T-helper 17 cell (primary cell): ENCODE results near the gene NLRP10. TPM values are rescaled to one million over a fixed set of nuclear protein-coding genes. Genes with fewer than 3 reads are reported as not detected.

Source experiments
- ATAC-seq: fragments of 150-1000 bp; cut with Tn5 transposase; 2 replicates; pipeline ENCODE4 v1.10.0; 2021; ENCODE audit warnings: mild to moderate bottlenecking, moderate library complexity
- DNase-seq, 3 donors: peaks; one replicate each; pipeline versions ENCODE4 v3.0.0 to v3.0.0-alpha.2; 2020 to 2021
- H3K9me3 ChIP-seq: one replicate; pipeline ENCODE4 v1.7.0; 2013; ENCODE audit warnings: low read length, mild to moderate bottlenecking; ENCODE audit not compliant: control insufficient read depth, poor library complexity, severe bottlenecking
- H3K27ac Mint-ChIP-seq: one replicate; pipeline ENCODE4 v1.8.0; 2022; ENCODE audit warnings: mild to moderate bottlenecking, moderate library complexity, mixed read lengths
- H3K27me3 Mint-ChIP-seq: one replicate; pipeline ENCODE4 v1.8.0; 2022; ENCODE audit warnings: mixed read lengths
- H3K36me3 Mint-ChIP-seq: one replicate; pipeline ENCODE4 v1.8.0; 2022; ENCODE audit warnings: low read depth, mixed read lengths
- H3K4me1 Mint-ChIP-seq: one replicate; pipeline ENCODE4 v1.8.0; 2022; ENCODE audit warnings: mild to moderate bottlenecking, mixed read lengths
- H3K4me3 Mint-ChIP-seq: one replicate; pipeline ENCODE4 v1.8.0; 2022; ENCODE audit warnings: mild to moderate bottlenecking, moderate library complexity, mixed read lengths
- total RNA-seq, 4 donors: library from RNA in 2 of 4; stranded (reverse) in 2 of 4; gene quantifications; one replicate each; pipeline ENCODE4 v1.2.3 and lab custom pipeline; 2022 to 2026

NLRP10 gene
- total RNA-seq, 2 donors from 2014 or later = not detected

DNA sequence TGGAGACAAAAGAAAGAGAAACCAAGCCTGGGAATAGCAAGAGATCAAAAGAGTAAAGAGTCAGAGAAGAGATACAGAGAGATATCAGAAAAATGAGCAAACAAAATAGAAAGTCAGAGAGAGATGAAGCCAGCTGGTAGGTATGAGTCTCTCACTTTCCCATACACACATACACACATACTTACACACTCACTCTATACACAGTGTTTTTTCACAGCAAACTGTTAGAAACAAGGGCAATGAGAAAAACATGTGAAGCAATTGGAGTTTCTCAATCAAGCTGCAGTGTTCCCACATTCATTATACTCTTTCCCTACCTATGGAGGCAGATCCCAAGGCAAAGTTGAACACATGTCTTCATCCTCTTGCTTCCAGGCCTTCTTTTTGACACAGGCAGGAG is 2.6 kb upstream of the NLRP10 start:
- Mint-ChIP-seq H3K4me3 (no peak overlapping the region), H3K27me3 (peaks cover 54% of the 10 kb centered on the region), H3K27ac (no peak overlapping the region), H3K4me1 (peaks cover 2% of the 10 kb centered on the region), H3K36me3 (peaks cover 6% of the 10 kb centered on the region)
- ATAC-seq (no peak), DNase-seq (no peak)
- H3K9me3 ChIP-seq = no peaks in the 10 kb centered on the region

DNA sequence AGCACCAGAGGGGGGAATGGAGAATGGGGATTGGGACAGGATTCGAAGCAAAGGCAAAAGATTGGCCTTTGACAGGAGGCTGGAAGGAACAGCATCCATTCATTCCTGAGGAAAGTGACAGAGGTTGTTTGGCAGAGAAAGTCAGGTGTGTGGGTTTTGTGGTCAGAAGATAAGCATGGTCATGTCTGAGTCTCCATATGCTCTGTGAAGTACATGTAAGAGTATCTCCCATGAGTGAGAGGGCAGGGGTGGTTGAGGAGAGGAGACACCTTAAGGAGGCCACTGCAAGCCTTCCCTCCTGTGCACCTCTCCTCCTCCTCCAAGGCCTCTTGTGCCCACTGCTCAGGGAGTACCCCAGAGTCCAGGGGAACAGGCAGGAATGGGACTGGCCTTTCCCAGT is 1.9 kb upstream of the NLRP10 start:
- ATAC-seq (no peak), DNase-seq (no peak)
- no peaks in the 10 kb centered on the region for H3K9me3 ChIP-seq
- peaks cover 52% of the 10 kb centered on the region for H3K27me3 Mint-ChIP-seq
- peaks cover 6% of the 10 kb centered on the region for H3K36me3 Mint-ChIP-seq
- H3K4me3 Mint-ChIP-seq = no peak overlapping the region
- no peak overlapping the region for H3K27ac Mint-ChIP-seq
- peaks cover 2% of the 10 kb centered on the region for H3K4me1 Mint-ChIP-seq

DNA sequence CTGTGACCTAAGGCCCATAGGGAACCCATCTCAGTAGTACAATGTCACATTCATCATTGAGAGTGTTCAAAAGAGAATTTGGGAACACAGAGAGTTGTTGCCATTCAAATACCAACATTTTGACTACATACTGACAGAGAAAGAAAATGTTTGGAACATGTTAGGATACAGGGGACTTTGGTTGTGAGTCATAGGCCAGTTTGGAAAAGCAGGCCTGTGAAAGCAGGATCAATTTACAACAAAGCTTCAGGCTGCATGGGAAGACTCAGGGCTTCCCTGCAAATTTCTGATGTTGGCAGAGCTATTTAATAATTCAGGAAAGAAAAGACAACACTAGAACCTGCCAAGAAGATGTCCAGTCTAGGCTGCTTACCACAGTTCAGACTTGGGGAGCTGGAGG is 374 bp downstream of the NLRP10 start:
- Mint-ChIP-seq H3K36me3 (peaks cover 6% of the 10 kb centered on the region), H3K4me1 (peaks cover 2% of the 10 kb centered on the region), H3K27ac (no peak overlapping the region), H3K27me3 (peaks cover 60% of the 10 kb centered on the region), H3K4me3 (no peak overlapping the region)
- DNase-seq (no peak), ATAC-seq (no peak)
- no peaks in the 10 kb centered on the region for H3K9me3 ChIP-seq

GRCh38 chr11:7964261-7964660 is 986 bp downstream of the NLRP10 start:
- Mint-ChIP-seq H3K27ac (no peak overlapping the region), H3K4me1 (peaks cover 2% of the 10 kb centered on the region), H3K27me3 (peaks cover 66% of the 10 kb centered on the region), H3K36me3 (peaks cover 6% of the 10 kb centered on the region), H3K4me3 (no peak overlapping the region)
- H3K9me3 ChIP-seq = no peaks in the 10 kb centered on the region
- ATAC-seq (no peak), DNase-seq (no peak)

DNA sequence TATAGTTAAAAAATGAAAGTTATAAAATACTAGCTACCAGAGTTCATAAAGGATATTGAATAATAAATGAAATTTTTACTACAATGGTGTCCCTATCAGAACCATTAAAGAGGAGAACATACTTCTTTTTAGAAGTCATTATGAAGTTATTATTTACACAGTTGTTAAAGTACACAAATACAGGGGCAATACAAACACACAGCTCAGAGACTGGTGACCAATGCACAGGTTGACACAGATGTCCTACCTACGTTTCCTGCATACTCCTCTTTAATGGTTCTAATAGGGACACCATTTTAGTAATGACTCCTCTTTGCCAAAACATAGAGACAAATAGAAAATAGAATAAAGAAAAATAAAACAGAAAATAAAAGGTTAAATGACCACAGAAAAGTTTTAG is 10.1 kb downstream of the NLRP10 start:
- no peaks in the 10 kb centered on the region for H3K9me3 ChIP-seq
- Mint-ChIP-seq H3K27me3 (peaks cover 48% of the 10 kb centered on the region), H3K4me3 (no peak overlapping the region), H3K36me3 (no peaks in the 10 kb centered on the region), H3K4me1 (no peaks in the 10 kb centered on the region), H3K27ac (no peak overlapping the region)
- ATAC-seq (no peak), DNase-seq (no peak)

DNA sequence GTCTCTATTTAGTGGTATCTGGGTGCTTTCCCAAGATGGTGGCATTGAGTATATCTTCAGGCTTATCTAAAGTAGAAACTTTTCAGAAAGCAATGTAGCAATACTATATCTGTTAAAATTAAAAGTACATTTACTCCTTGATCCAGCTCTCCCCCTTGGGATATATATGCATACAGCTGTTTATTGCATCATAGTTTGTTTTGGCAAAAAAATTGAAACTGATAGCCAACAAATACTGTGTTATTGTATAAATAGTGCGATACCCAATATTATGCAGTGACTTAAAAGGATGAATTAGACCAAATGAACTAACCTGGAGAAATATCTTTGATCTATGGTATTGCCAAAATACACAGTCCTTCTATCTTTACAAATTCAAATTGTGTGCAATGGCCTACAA is 15.3 kb downstream of the NLRP10 start:
- Mint-ChIP-seq H3K36me3 (no peaks in the 10 kb centered on the region), H3K27me3 (peaks cover 47% of the 10 kb centered on the region), H3K4me3 (no peak overlapping the region), H3K27ac (no peak overlapping the region), H3K4me1 (no peaks in the 10 kb centered on the region)
- DNase-seq = no peak
- no peak for ATAC-seq
- no peaks in the 10 kb centered on the region for H3K9me3 ChIP-seq

DNA sequence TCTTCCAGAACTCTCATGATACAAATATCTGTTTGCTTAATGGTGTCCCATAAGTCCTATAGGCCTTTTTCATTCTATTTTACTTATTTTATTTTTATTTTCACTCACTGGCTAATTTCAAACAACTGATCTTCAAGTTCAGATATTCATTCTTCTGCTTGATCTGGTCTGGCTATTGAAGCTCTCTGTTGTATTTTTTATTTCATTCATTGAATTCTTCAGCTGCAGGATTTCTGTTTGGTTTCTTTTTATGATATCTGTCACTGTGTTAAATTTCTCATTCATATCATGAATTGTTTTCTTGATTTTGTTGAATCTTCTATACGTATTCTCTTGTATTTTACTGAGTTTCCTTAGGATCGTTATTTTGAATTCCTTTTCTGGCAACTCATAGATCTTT is 21.1 kb downstream of the NLRP10 start:
- no peak for ATAC-seq
- H3K4me1 Mint-ChIP-seq = no peaks in the 10 kb centered on the region
- no peak overlapping the region for H3K27ac Mint-ChIP-seq
- H3K36me3 Mint-ChIP-seq = no peaks in the 10 kb centered on the region
- H3K9me3 ChIP-seq = peaks cover 6% of the 10 kb centered on the region
- H3K27me3 Mint-ChIP-seq = peaks cover 28% of the 10 kb centered on the region
- no peak for DNase-seq
- H3K4me3 Mint-ChIP-seq = no peak overlapping the region

DNA sequence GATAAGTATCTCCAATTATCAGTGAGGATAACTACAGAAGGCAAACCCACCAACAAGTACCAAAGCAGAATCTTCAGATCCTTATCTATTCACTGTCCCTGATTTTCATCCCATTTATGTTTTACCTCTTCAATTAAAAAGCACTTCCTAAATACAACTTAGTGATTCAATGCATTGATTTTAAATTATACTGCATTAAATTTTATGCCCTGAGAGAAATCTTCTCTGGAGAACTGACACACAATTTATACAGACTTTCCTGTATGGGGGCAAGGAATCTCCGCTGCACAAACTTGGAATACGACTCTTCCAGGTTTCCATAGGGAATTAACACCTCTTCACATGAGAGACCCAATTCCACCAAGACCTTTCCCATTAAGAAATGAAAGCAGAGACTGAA is 23.6 kb downstream of the NLRP10 start, which contains the start of gene OR10A3:
Gene OR10A3, minus strand, starts transcription at position 101 of the 400 bp plus-strand sequence. CDS start 2,188 bp downstream, outside the sequence.
- ATAC-seq = no peak
- H3K27me3 Mint-ChIP-seq = peaks cover 17% of the 10 kb centered on the region
- no peaks in the 10 kb centered on the region for H3K4me1 Mint-ChIP-seq
- no peak for DNase-seq
- H3K4me3 Mint-ChIP-seq = no peak within 1 kb of the TSS
- H3K9me3 ChIP-seq = peaks cover 6% of the 10 kb centered on the region
- H3K27ac Mint-ChIP-seq = no peak within 1 kb of the TSS
- H3K36me3 Mint-ChIP-seq = no peaks in the 10 kb centered on the region

GRCh38 chr11:7941146-7941545 is 24.1 kb downstream of the NLRP10 start:
- H3K36me3 Mint-ChIP-seq = no peaks in the 10 kb centered on the region
- DNase-seq (no peak), ATAC-seq (no peak)
- peaks cover 6% of the 10 kb centered on the region for H3K9me3 ChIP-seq
- peaks cover 22% of the 10 kb centered on the region for H3K27me3 Mint-ChIP-seq
- no peak overlapping the region for H3K4me3 Mint-ChIP-seq
- H3K27ac Mint-ChIP-seq = no peak overlapping the region
- no peaks in the 10 kb centered on the region for H3K4me1 Mint-ChIP-seq

DNA sequence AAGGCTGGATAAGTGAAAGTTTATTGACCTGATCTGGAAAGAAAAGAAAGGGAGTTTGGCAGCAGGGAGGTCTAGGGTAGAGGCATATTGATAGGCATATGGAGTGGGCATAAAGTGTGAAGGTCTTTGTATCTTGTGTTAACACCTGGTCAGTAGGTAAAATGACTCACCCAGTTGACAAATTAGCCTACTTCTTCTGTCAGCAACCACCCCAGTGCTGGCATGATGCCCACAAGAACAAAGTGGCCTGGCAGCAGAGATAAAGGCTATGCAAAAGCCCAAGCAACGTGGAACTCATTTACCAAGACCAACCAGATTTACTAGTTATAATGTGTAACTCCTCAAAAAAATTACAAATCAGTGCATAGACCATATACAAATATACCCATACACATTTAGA is 28.6 kb downstream of the NLRP10 start:
- Mint-ChIP-seq H3K4me1 (no peaks in the 10 kb centered on the region), H3K27me3 (peaks cover 47% of the 10 kb centered on the region), H3K27ac (no peak overlapping the region), H3K36me3 (no peaks in the 10 kb centered on the region), H3K4me3 (no peak overlapping the region)
- no peaks in the 10 kb centered on the region for H3K9me3 ChIP-seq
- DNase-seq (no peak), ATAC-seq (no peak)

DNA sequence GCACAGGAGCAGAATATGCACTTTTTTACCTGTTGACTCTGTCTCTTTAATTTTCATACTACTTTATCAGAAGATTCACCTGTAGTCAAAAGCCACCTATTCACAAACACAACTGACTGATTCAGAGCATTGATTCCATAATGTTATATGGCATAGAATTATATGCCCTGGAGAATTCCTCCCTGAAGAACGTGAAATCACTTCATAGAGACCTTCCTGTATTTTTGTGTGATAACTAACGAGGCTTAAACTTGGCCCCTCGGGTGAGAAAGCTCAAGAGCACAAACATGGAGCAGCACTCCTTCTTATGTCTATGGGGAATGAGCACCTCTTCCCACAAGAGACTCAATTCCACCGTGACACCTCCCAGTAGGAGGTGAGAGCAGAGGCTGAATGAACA is 34.1 kb downstream of the NLRP10 start, which contains the start of gene OR10A6:
Gene OR10A6, minus strand, starts transcription at position 101 of the 400 bp plus-strand sequence. CDS start 2,606 bp downstream, outside the sequence.
- no peaks in the 10 kb centered on the region for H3K36me3 Mint-ChIP-seq
- no peak within 1 kb of the TSS for H3K4me3 Mint-ChIP-seq
- ATAC-seq = no peak
- H3K27me3 Mint-ChIP-seq = peaks cover 47% of the 10 kb centered on the region
- no peak within 1 kb of the TSS for H3K27ac Mint-ChIP-seq
- DNase-seq = no peak
- no peaks in the 10 kb centered on the region for H3K4me1 Mint-ChIP-seq
- no peaks in the 10 kb centered on the region for H3K9me3 ChIP-seq

GRCh38 chr11:7927635-7928034 is 37.6 kb downstream of the NLRP10 start:
- DNase-seq = no peak
- Mint-ChIP-seq H3K4me1 (no peaks in the 10 kb centered on the region), H3K36me3 (no peaks in the 10 kb centered on the region), H3K27ac (no peak overlapping the region), H3K27me3 (peaks cover 39% of the 10 kb centered on the region), H3K4me3 (no peak overlapping the region)
- no peaks in the 10 kb centered on the region for H3K9me3 ChIP-seq
- no peak for ATAC-seq

- no peak for DNase-seq
- no peak for ATAC-seq
- no peaks in the 10 kb centered on the region for H3K36me3 Mint-ChIP-seq
- H3K27ac Mint-ChIP-seq = no peak overlapping the region
- no peaks in the 10 kb centered on the region for H3K9me3 ChIP-seq
- peaks cover 18% of the 10 kb centered on the region for H3K27me3 Mint-ChIP-seq
- H3K4me1 Mint-ChIP-seq = no peaks in the 10 kb centered on the region
- H3K4me3 Mint-ChIP-seq = no peak overlapping the region
Measured at GRCh38 chr11:7924536-7924935, 40.7 kb downstream of the NLRP10 start.

GRCh38 chr11:7918141-7918540 is 47.1 kb downstream of the NLRP10 start:
- Mint-ChIP-seq H3K27me3 (peaks cover 39% of the 10 kb centered on the region), H3K4me1 (no peaks in the 10 kb centered on the region), H3K27ac (no peak overlapping the region), H3K36me3 (peaks cover 4% of the 10 kb centered on the region), H3K4me3 (no peak overlapping the region)
- no peaks in the 10 kb centered on the region for H3K9me3 ChIP-seq
- no peak for ATAC-seq
- no peak for DNase-seq
